Pancreas (tissue), 10 donors: ENCODE data around the gene MORN5. TPM values are rescaled to one million over a fixed set of nuclear protein-coding genes. Genes with fewer than 3 reads are reported as not detected.

Experiments
- ATAC-seq, 4 donors: fragments of 200-7000 bp; cut with Tn5 transposase; one replicate each; pipeline versions ENCODE4 v1.8.0 to v1.9.1; 2020; ENCODE audit warnings: mild to moderate bottlenecking in 4 of 4, moderate library complexity in 4 of 4
- DNase-seq, 6 donors: peaks; one replicate each; pipeline ENCODE4 v3.0.0-alpha.2; 2020
- FAIRE-seq: peaks from 2 replicates; lab custom pipeline; 2012; peaks lifted over from hg19 to GRCh38; lab: Jason Lieb, UNC
- H3K27ac ChIP-seq, 4 donors: fragments of 200-600 bp; sonication (generic); 1 replicate in 3 of 4; 2 replicates in 1 of 4; pipeline versions ENCODE4 v1.5.0 to v1.8.0; 2020
- H3K27me3 ChIP-seq, 4 donors: fragments of 200-600 bp; one replicate each; pipeline ENCODE4 v1.8.0; 2021
- H3K36me3 ChIP-seq, 3 donors: fragments of 200-600 bp; sonication (generic) in 1 of 3; one replicate each; pipeline versions ENCODE4 v1.5.0 to v1.8.0; 2020 to 2021
- H3K4me1 ChIP-seq, 3 donors: fragments of 200-600 bp; one replicate each; pipeline ENCODE4 v1.8.0; 2021
- H3K4me3 ChIP-seq, 4 donors: fragments of 200-600 bp; sonication (generic) in 2 of 4; one replicate each; pipeline versions ENCODE4 v1.5.0 to v1.8.0; 2020 to 2021
- H3K9me3 ChIP-seq, 4 donors: fragments of 200-600 bp; one replicate each; pipeline ENCODE4 v1.8.0; 2021
- CTCF ChIP-seq, 4 donors: fragments of 200-600 bp; sonication (generic) in 3 of 4; IDR thresholded peaks; one replicate each; pipeline versions ENCODE4 v1.5.0 to v1.8.0; 2021; ENCODE audit warnings: antibody characterized with exemption in 4 of 4
- WGBS, 2 donors: extraction: QIAGEN DNeasy Blood & Tissue Kit; methylation state at CpG; one replicate each; pipeline ENCODE4 v1.1.7; 2013; 5-methylcytosine and 5-hydroxymethylcytosine counted together
- intact Hi-C, 3 donors: fragments of 100-400 bp; cut with DNase I; formaldehyde crosslinking; loops; one replicate each; pipeline versions ENCODE4 v1.11.1 to v1.14.2; 2022
- polyA plus RNA-seq, 2 donors: library from polyadenylated mRNA; stranded (reverse); fragments of 200-250 nt; gene quantifications; one replicate each; pipeline ENCODE4 v1.2.3, GENCODE V29; 2013
- total RNA-seq, 6 donors: library from RNA; stranded (reverse); fragmentation: NEBNext Ultra II Directional in 4 of 6; extraction: Animal tissue kit (Norgen Biotek cat#: 25700) in 4 of 6; gene quantifications; one replicate each; pipeline versions ENCODE4 v1.2.1 to v1.2.4, GENCODE V29; 2021 to 2023
- donor health status: healthy with polysubstance abuse.
- donor health status: DM: no; HTN: no; CAD: no; lungs with moderate emphysema.
- donor health status: DM: no; HTN: no; CAD: no.
- donor health status: control.
- donor health status: control.
- donor health status: Bipolar disorder and iron deficiency.
- donor health status: DM: yes; HTN: yes; CAD: no.
- donor health status: DM: no; HTN: no; CAD: no.
- donor health status: DM: no; HTN: no; CAD: no.
- donor health status: DM: yes; HTN: yes; CAD: no.

The MORN5 gene
- total and polyA plus RNA-seq, 8 donors = 0.45 to 0.79 (median 0.71) TPM; not detected in 5

- no peak overlapping the region for H3K4me3 ChIP-seq
- ATAC-seq (no peak), DNase-seq (no peak), FAIRE-seq (no peak)
- H3K27ac ChIP-seq = no peak overlapping the region
- no peaks in the 10 kb centered on the region for H3K9me3 ChIP-seq
- H3K36me3 ChIP-seq = no peaks in the 10 kb centered on the region
- intact Hi-C loops = no loop called here
- WGBS, 2 donors = 45 to 47% methylated on average over 34 to 35 of the region's 35 CpGs
- H3K27me3 ChIP-seq = peaks cover 0 to 54% (median 11%) of the 10 kb centered on the region in 4 donors
- no peak for TF ChIP-seq CTCF (IDR thresholded peaks at IDR 0.05)
- H3K4me1 ChIP-seq = peaks cover 0 to 12% (median 11%) of the 10 kb centered on the region in 3 donors
Observed at GRCh38 chr9:122216798-122217418, 57.2 kb downstream of the MORN5 start.

GRCh38 chr9:122217640-122218039, 57.9 kb downstream of the MORN5 start:
- no peaks in the 10 kb centered on the region for H3K36me3 ChIP-seq
- no peak for FAIRE-seq
- H3K4me3 ChIP-seq = no peak overlapping the region
- intact Hi-C loops = no loop called here
- H3K4me1 ChIP-seq = peaks cover 0 to 12% (median 11%) of the 10 kb centered on the region in 3 donors
- TF ChIP-seq CTCF (IDR thresholded peaks at IDR 0.05) = no peak
- no peak for DNase-seq
- 56 to 64% methylated on average over 4 of the region's 4 CpGs for WGBS, 2 donors
- H3K27me3 ChIP-seq = peaks cover 0 to 61% (median 11%) of the 10 kb centered on the region in 4 donors
- no peak overlapping the region for H3K27ac ChIP-seq
- no peaks in the 10 kb centered on the region for H3K9me3 ChIP-seq
- no peak for ATAC-seq

- Histone ChIP-seq H3K4me1 (peaks cover 0 to 12% (median 11%) of the 10 kb centered on the region in 3 donors), H3K4me3 (no peak overlapping the region), H3K36me3 (no peaks in the 10 kb centered on the region), H3K27ac (no peak overlapping the region), H3K9me3 (no peaks in the 10 kb centered on the region), H3K27me3 (peaks cover 0 to 60% (median 11%) of the 10 kb centered on the region in 4 donors)
- intact Hi-C loops = no loop called here
- TF ChIP-seq CTCF (IDR thresholded peaks at IDR 0.05) = no peak
- no peak for FAIRE-seq
- 52 to 55% methylated on average over 11 of the region's 11 CpGs for WGBS, 2 donors
- no peak for DNase-seq
- ATAC-seq = no peak
Observed at GRCh38 chr9:122218071-122218934, 58.6 kb downstream of the MORN5 start.

GRCh38 chr9:122218935-122219855, 59.5 kb downstream of the MORN5 start:
- Histone ChIP-seq H3K9me3 (no peaks in the 10 kb centered on the region), H3K27me3 (peaks cover 0 to 60% (median 11%) of the 10 kb centered on the region in 4 donors), H3K4me3 (peak overlapping the region in 2 of 4 donors; percentile 2 to 26), H3K36me3 (no peaks in the 10 kb centered on the region), H3K27ac (no peak overlapping the region), H3K4me1 (peaks cover 0 to 10% (median 8%) of the 10 kb centered on the region in 3 donors)
- no peak for TF ChIP-seq CTCF (IDR thresholded peaks at IDR 0.05)
- 5 to 7% methylated on average over 59 of the region's 59 CpGs for WGBS, 2 donors
- no peak for FAIRE-seq
- intact Hi-C loops = no loop called here
- ATAC-seq = peak; percentile 13 to 42 (median 30)
- DNase-seq = no peak
